WTC11 (cell line): Measurements from ENCODE around the gene NFATC3. TPM values are rescaled to one million over a fixed set of nuclear protein-coding genes. Genes with fewer than 3 reads are reported as not detected.

Experiments used
- ATAC-seq: fragments of 200-7000 bp; cut with Tn5 transposase; 2 replicates; pipeline ENCODE4 v1.10.0; 2021; ENCODE audit warnings: mild to moderate bottlenecking, moderate library complexity
- CTCF ChIA-PET: fragments of 300-600 bp; sonication (Branson Sonifier 250); formaldehyde crosslinking; loops from one replicate; lab custom pipeline; 2021; ENCODE audit warnings: antibody characterized with exemption; lab: Charles Lee
- POLR2A ChIA-PET: fragments of 350-600 bp; sonication (Branson Sonifier 250); formaldehyde crosslinking; loops from one replicate; lab custom pipeline; 2021; ENCODE audit warnings: antibody characterized with exemption; lab: Charles Lee
- DNase-seq: peaks from one replicate; pipeline ENCODE4 v3.0.0; 2021; ENCODE audit warnings: low spot score
- H3K27ac Mint-ChIP-seq: 2 replicates; pipeline ENCODE4 v1.8.0; 2021; ENCODE audit warnings: mixed read lengths
- H3K27me3 Mint-ChIP-seq: 2 replicates; pipeline ENCODE4 v1.8.0; 2021; ENCODE audit warnings: low read depth, mild to moderate bottlenecking, moderate library complexity, mixed read lengths
- H3K36me3 Mint-ChIP-seq: 2 replicates; pipeline ENCODE4 v1.8.0; 2021; ENCODE audit warnings: mixed read lengths
- H3K4me1 Mint-ChIP-seq: 2 replicates; pipeline ENCODE4 v1.8.0; 2022; ENCODE audit warnings: mixed read lengths
- H3K4me3 Mint-ChIP-seq: 2 replicates; pipeline ENCODE4 v1.8.0; 2021; ENCODE audit warnings: mild to moderate bottlenecking, moderate library complexity, mixed read lengths
- H3K9me3 Mint-ChIP-seq: 2 replicates; pipeline ENCODE4 v1.8.0; 2021; ENCODE audit warnings: mixed read lengths
- CREM ChIP-seq: sonication (generic); formaldehyde crosslinking; IDR thresholded peaks from 2 replicates; pipeline ENCODE4 v1.8.1; 2022; ENCODE audit warnings: mild to moderate bottlenecking, missing genetic modification reagents, moderate library complexity
- GTF2I ChIP-seq: fragments of 250-450 bp; sonication (Bioruptor Pico); conservative IDR thresholded peaks from 2 replicates; pipeline ENCODE4 v1.4.0; 2021; ENCODE audit warnings: mild to moderate bottlenecking
- JUN ChIP-seq: sonication (generic); formaldehyde crosslinking; IDR thresholded peaks from 2 replicates; pipeline ENCODE4 v1.8.0; 2023; ENCODE audit warnings: mild to moderate bottlenecking, missing genetic modification reagents
- NFATC4 ChIP-seq: fragments of 250-450 bp; sonication (Bioruptor Pico); IDR thresholded peaks from 2 replicates; pipeline ENCODE4 v1.9.0; 2021; ENCODE audit warnings: mild to moderate bottlenecking
- NFYB ChIP-seq: sonication (generic); formaldehyde crosslinking; conservative IDR thresholded peaks from 2 replicates; pipeline ENCODE4 v1.8.0; 2022; ENCODE audit warnings: low read depth, missing genetic modification reagents
- RORB ChIP-seq: fragments of 250-450 bp; sonication (Bioruptor Pico); IDR thresholded peaks from 2 replicates; pipeline ENCODE4 v1.9.0; 2021; ENCODE audit warnings: mild to moderate bottlenecking
- SP1 ChIP-seq: sonication (generic); formaldehyde crosslinking; conservative IDR thresholded peaks from 2 replicates; pipeline ENCODE4 v1.8.1; 2022; ENCODE audit warnings: missing genetic modification reagents
- TEAD4 ChIP-seq: sonication (generic); formaldehyde crosslinking; IDR thresholded peaks from 2 replicates; pipeline ENCODE4 v1.8.0; 2022; ENCODE audit warnings: mild to moderate bottlenecking, missing genetic modification reagents
- ZNF138 ChIP-seq: sonication (generic); formaldehyde crosslinking; conservative IDR thresholded peaks from 2 replicates; pipeline ENCODE4 v1.8.1; 2022; ENCODE audit warnings: mild to moderate bottlenecking, moderate library complexity, missing genetic modification reagents
- ZNF671 ChIP-seq: fragments of 250-450 bp; sonication (Bioruptor Pico); IDR thresholded peaks from 2 replicates; pipeline ENCODE4 v1.8.0; 2021; ENCODE audit warnings: mild to moderate bottlenecking
- total RNA-seq: library from RNA; stranded (reverse); gene quantifications from 3 replicates; pipeline ENCODE4 v1.2.3, GENCODE V29; 2021
- TF ChIP-seq, protein P1 (sequence below): fragments of 250-450 bp; sonication (Bioruptor Pico); IDR thresholded peaks from 2 replicates; pipeline ENCODE4 v2.1.2; 2022; ENCODE audit warnings: mild to moderate bottlenecking, moderate library complexity
- TF ChIP-seq, protein P2 (sequence below): sonication (generic); formaldehyde crosslinking; IDR thresholded peaks from 2 replicates; pipeline ENCODE4 v1.8.0; 2023; ENCODE audit warnings: missing genetic modification reagents
- TF ChIP-seq, protein P3 (sequence below): fragments of 250-450 bp; sonication (Bioruptor Pico); IDR thresholded peaks from 2 replicates; pipeline ENCODE4 v1.9.0; 2021; ENCODE audit warnings: moderate library complexity, mild to moderate bottlenecking, inconsistent platforms, borderline replicate concordance
- TF ChIP-seq, protein P4 (sequence below): fragments of 250-450 bp; sonication (Bioruptor Pico); IDR thresholded peaks from 2 replicates; pipeline ENCODE4 v1.8.0; 2021; ENCODE audit warnings: mild to moderate bottlenecking
- TF ChIP-seq, protein P5 (sequence below): sonication (generic); formaldehyde crosslinking; IDR thresholded peaks from 2 replicates; pipeline ENCODE4 v1.8.0; 2022; ENCODE audit warnings: mild to moderate bottlenecking, missing genetic modification reagents
- TF ChIP-seq, protein P6 (sequence below): sonication (generic); formaldehyde crosslinking; IDR thresholded peaks from 2 replicates; pipeline ENCODE4 v1.8.1; 2022; ENCODE audit warnings: mild to moderate bottlenecking, missing genetic modification reagents, moderate library complexity, borderline replicate concordance
- TF ChIP-seq, protein P7 (sequence below): sonication (generic); formaldehyde crosslinking; conservative IDR thresholded peaks from 2 replicates; pipeline ENCODE4 v1.8.1; 2022; ENCODE audit warnings: mild to moderate bottlenecking, missing genetic modification reagents
- TF ChIP-seq, protein P8 (sequence below): sonication (generic); formaldehyde crosslinking; IDR thresholded peaks from 2 replicates; pipeline ENCODE4 v1.8.1; 2023; ENCODE audit warnings: mild to moderate bottlenecking, missing genetic modification reagents, moderate library complexity
- TF ChIP-seq, protein P9 (sequence below): sonication (generic); formaldehyde crosslinking; IDR thresholded peaks from 2 replicates; pipeline ENCODE4 v1.8.1; 2023; ENCODE audit warnings: mild to moderate bottlenecking, moderate library complexity, missing genetic modification reagents
- TF ChIP-seq, protein P10 (sequence below): sonication (generic); formaldehyde crosslinking; IDR thresholded peaks from 2 replicates; pipeline ENCODE4 v1.8.0; 2023; ENCODE audit warnings: mild to moderate bottlenecking, missing genetic modification reagents

NFATC3 gene
- total RNA-seq, 1 experiment from 2014 or later, result 34.6 TPM

DNA sequence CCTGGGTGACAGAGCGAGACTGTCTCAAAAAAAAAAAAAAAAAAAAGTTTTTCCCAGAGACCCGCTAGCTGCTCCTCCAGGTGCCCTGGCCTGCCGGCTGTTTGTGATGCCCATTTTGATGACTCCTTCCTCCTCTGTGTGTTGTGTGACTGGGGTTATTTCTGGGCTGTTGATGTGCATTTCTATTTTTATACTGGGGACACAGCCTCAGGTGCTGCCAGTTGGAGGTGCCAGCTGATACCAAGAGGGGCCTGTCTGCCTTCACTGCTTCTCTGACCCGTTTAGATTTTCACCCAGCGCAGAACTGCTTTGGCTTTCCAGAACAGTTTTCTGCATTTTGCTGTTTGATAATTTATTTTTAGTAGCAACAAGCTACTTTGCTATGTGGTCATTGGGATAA is 166.7 kb downstream of the NFATC3 start:
- no peak for DNase-seq
- Mint-ChIP-seq H3K36me3 (0 out of 2 replicates have a peak, but pooled peaks cover 4% of the 10 kb centered on the region), H3K27ac (no peak overlapping the region), H3K4me3 (no peak overlapping the region), H3K9me3 (no peaks in the 10 kb centered on the region), H3K4me1 (no peaks in the 10 kb centered on the region), H3K27me3 (no peaks in the 10 kb centered on the region)
- CTCF ChIA-PET, result interaction anchor here (0.7 to 2.9 kb wide), 2 partner anchors 10 to 12 kb away, joined by 3 to 20 read pairs; no protein-coding TSS in a partner anchor
- no peak for ATAC-seq
- TF ChIP-seq RORB (CRISPR knock-in tag) (no peak), NFATC4 (CRISPR knock-in tag) (no peak), ZNF138 (no peak), NFYB (CRISPR knock-in tag) (no peak), SP1 (CRISPR knock-in tag) (no peak), TEAD4 (CRISPR knock-in tag) (no peak), JUN (no peak), GTF2I (no peak), CREM (CRISPR knock-in tag) (no peak), ZNF671 (CRISPR knock-in tag) (no peak)
- TF ChIP-seq, protein P1, sequence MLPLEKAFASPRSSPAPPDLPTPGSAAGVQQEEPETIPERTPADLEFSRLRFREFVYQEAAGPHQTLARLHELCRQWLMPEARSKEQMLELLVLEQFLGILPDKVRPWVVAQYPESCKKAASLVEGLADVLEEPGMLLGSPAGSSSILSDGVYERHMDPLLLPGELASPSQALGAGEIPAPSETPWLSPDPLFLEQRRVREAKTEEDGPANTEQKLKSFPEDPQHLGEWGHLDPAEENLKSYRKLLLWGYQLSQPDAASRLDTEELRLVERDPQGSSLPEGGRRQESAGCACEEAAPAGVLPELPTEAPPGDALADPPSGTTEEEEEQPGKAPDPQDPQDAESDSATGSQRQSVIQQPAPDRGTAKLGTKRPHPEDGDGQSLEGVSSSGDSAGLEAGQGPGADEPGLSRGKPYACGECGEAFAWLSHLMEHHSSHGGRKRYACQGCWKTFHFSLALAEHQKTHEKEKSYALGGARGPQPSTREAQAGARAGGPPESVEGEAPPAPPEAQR (CRISPR knock-in tag), result no peak
- TF ChIP-seq, protein P2, sequence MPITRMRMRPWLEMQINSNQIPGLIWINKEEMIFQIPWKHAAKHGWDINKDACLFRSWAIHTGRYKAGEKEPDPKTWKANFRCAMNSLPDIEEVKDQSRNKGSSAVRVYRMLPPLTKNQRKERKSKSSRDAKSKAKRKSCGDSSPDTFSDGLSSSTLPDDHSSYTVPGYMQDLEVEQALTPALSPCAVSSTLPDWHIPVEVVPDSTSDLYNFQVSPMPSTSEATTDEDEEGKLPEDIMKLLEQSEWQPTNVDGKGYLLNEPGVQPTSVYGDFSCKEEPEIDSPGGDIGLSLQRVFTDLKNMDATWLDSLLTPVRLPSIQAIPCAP, result no peak
- TF ChIP-seq, protein P3, sequence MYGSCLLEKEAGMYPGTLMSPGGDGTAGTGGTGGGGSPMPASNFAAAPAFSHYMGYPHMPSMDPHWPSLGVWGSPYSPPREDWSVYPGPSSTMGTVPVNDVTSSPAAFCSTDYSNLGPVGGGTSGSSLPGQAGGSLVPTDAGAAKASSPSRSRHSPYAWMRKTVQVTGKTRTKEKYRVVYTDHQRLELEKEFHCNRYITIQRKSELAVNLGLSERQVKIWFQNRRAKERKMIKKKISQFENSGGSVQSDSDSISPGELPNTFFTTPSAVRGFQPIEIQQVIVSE (CRISPR knock-in tag), result no peak
- TF ChIP-seq, protein P4, sequence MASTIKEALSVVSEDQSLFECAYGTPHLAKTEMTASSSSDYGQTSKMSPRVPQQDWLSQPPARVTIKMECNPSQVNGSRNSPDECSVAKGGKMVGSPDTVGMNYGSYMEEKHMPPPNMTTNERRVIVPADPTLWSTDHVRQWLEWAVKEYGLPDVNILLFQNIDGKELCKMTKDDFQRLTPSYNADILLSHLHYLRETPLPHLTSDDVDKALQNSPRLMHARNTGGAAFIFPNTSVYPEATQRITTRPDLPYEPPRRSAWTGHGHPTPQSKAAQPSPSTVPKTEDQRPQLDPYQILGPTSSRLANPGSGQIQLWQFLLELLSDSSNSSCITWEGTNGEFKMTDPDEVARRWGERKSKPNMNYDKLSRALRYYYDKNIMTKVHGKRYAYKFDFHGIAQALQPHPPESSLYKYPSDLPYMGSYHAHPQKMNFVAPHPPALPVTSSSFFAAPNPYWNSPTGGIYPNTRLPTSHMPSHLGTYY (CRISPR knock-in tag), result no peak
- TF ChIP-seq, protein P5, sequence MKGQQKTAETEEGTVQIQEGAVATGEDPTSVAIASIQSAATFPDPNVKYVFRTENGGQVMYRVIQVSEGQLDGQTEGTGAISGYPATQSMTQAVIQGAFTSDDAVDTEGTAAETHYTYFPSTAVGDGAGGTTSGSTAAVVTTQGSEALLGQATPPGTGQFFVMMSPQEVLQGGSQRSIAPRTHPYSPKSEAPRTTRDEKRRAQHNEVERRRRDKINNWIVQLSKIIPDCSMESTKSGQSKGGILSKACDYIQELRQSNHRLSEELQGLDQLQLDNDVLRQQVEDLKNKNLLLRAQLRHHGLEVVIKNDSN (CRISPR knock-in tag), result no peak
- TF ChIP-seq, protein P6, sequence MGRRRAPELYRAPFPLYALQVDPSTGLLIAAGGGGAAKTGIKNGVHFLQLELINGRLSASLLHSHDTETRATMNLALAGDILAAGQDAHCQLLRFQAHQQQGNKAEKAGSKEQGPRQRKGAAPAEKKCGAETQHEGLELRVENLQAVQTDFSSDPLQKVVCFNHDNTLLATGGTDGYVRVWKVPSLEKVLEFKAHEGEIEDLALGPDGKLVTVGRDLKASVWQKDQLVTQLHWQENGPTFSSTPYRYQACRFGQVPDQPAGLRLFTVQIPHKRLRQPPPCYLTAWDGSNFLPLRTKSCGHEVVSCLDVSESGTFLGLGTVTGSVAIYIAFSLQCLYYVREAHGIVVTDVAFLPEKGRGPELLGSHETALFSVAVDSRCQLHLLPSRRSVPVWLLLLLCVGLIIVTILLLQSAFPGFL (CRISPR knock-in tag), result no peak
- TF ChIP-seq, protein P7, sequence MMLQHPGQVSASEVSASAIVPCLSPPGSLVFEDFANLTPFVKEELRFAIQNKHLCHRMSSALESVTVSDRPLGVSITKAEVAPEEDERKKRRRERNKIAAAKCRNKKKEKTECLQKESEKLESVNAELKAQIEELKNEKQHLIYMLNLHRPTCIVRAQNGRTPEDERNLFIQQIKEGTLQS, result no peak
- TF ChIP-seq, protein P8, sequence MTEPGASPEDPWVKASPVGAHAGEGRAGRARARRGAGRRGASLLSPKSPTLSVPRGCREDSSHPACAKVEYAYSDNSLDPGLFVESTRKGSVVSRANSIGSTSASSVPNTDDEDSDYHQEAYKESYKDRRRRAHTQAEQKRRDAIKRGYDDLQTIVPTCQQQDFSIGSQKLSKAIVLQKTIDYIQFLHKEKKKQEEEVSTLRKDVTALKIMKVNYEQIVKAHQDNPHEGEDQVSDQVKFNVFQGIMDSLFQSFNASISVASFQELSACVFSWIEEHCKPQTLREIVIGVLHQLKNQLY (CRISPR knock-in tag), result no peak
- TF ChIP-seq, protein P9, sequence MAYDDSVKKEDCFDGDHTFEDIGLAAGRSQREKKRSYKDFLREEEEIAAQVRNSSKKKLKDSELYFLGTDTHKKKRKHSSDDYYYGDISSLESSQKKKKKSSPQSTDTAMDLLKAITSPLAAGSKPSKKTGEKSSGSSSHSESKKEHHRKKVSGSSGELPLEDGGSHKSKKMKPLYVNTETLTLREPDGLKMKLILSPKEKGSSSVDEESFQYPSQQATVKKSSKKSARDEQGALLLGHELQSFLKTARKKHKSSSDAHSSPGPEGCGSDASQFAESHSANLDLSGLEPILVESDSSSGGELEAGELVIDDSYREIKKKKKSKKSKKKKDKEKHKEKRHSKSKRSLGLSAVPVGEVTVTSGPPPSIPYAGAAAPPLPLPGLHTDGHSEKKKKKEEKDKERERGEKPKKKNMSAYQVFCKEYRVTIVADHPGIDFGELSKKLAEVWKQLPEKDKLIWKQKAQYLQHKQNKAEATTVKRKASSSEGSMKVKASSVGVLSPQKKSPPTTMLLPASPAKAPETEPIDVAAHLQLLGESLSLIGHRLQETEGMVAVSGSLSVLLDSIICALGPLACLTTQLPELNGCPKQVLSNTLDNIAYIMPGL (CRISPR knock-in tag), result no peak
- TF ChIP-seq, protein P10, sequence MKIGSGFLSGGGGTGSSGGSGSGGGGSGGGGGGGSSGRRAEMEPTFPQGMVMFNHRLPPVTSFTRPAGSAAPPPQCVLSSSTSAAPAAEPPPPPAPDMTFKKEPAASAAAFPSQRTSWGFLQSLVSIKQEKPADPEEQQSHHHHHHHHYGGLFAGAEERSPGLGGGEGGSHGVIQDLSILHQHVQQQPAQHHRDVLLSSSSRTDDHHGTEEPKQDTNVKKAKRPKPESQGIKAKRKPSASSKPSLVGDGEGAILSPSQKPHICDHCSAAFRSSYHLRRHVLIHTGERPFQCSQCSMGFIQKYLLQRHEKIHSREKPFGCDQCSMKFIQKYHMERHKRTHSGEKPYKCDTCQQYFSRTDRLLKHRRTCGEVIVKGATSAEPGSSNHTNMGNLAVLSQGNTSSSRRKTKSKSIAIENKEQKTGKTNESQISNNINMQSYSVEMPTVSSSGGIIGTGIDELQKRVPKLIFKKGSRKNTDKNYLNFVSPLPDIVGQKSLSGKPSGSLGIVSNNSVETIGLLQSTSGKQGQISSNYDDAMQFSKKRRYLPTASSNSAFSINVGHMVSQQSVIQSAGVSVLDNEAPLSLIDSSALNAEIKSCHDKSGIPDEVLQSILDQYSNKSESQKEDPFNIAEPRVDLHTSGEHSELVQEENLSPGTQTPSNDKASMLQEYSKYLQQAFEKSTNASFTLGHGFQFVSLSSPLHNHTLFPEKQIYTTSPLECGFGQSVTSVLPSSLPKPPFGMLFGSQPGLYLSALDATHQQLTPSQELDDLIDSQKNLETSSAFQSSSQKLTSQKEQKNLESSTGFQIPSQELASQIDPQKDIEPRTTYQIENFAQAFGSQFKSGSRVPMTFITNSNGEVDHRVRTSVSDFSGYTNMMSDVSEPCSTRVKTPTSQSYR (CRISPR knock-in tag), result no peak
- POLR2A ChIA-PET, result no interaction called here
